HL-60 (cell line): ENCODE measurements around the gene C17orf113.

Experiments used
- DNase-seq, 2 experiments: peaks; one replicate each; pipeline ENCODE4 v3.0.0-alpha.2; 2010 to 2020; ENCODE audit warnings: low read depth in 1 of 2, low spot score in 1 of 2
- H3K27ac ChIP-seq: fragments of 250-450 bp; sonication (Bioruptor Pico); replicated peaks from 2 replicates; pipeline ENCODE4 v1.5.1; 2020; ENCODE audit warnings: mild to moderate bottlenecking, moderate library complexity
- H3K27me3 ChIP-seq: fragments of 250-450 bp; sonication (Bioruptor Pico); 2 replicates; pipeline ENCODE4 v1.5.1; 2021; ENCODE audit warnings: mild to moderate bottlenecking, moderate library complexity; ENCODE audit not compliant: insufficient read depth, poor library complexity, severe bottlenecking
- H3K4me3 ChIP-seq: replicated peaks from 2 replicates; pipeline ENCODE4 v1.5.1; 2011; ENCODE audit warnings: mild to moderate bottlenecking, control low read depth, low read length; ENCODE audit not compliant: insufficient read depth
- GABPA ChIP-seq: IDR thresholded peaks from 2 replicates; pipeline ENCODE4 v1.6.1; 2012; ENCODE audit warnings: low read depth
- POLR2AphosphoS5 ChIP-seq: IDR thresholded peaks from 2 replicates; pipeline ENCODE4 v1.6.1; 2012; ENCODE audit warnings: low read depth
- REST ChIP-seq: IDR thresholded peaks from 2 replicates; pipeline ENCODE4 v1.6.1; 2012; ENCODE audit warnings: low read depth; ENCODE audit not compliant: insufficient replicate concordance
- SPI1 ChIP-seq: IDR thresholded peaks from 2 replicates; pipeline ENCODE4 v1.6.1; 2012; ENCODE audit warnings: low read depth, mild to moderate bottlenecking, borderline replicate concordance
- TF ChIP-seq, protein P1 (sequence below): IDR thresholded peaks from one replicate; pipeline ENCODE4 v1.5.1; 2011; ENCODE audit warnings: low read length, control low read depth, inconsistent platforms; ENCODE audit not compliant: insufficient read depth

Gene C17orf113

DNA sequence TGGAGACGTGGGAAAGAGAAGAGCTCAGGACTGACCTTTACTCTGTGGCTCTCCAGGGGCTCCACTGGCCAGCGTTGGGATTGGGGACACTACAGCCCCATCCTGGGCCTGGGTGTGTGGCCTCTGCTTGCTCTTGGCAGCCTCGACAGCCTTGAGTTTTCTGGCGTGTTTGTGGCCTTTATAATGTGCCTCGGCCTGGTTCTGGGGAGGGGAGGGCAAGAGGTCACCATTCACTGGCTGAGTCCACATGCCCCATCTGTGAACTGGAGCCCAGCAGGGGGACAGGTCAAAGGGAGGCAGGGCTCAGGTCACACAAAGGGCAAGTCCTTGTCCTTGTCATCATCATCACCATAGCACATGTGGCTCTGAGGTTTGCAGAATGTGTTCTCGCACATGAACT is 18.8 kb downstream of the C17orf113 start:
- Histone ChIP-seq H3K27me3 (no peaks in the 10 kb centered on the region), H3K27ac (no peak overlapping the region), H3K4me3 (no peak overlapping the region)
- DNase-seq: no peak
- no peak for TF ChIP-seq GABPA
- no peak for TF ChIP-seq SPI1
- no peak for TF ChIP-seq POLR2AphosphoS5
- no peak for TF ChIP-seq REST
- TF ChIP-seq, protein P1, sequence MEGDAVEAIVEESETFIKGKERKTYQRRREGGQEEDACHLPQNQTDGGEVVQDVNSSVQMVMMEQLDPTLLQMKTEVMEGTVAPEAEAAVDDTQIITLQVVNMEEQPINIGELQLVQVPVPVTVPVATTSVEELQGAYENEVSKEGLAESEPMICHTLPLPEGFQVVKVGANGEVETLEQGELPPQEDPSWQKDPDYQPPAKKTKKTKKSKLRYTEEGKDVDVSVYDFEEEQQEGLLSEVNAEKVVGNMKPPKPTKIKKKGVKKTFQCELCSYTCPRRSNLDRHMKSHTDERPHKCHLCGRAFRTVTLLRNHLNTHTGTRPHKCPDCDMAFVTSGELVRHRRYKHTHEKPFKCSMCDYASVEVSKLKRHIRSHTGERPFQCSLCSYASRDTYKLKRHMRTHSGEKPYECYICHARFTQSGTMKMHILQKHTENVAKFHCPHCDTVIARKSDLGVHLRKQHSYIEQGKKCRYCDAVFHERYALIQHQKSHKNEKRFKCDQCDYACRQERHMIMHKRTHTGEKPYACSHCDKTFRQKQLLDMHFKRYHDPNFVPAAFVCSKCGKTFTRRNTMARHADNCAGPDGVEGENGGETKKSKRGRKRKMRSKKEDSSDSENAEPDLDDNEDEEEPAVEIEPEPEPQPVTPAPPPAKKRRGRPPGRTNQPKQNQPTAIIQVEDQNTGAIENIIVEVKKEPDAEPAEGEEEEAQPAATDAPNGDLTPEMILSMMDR: no peak

DNA sequence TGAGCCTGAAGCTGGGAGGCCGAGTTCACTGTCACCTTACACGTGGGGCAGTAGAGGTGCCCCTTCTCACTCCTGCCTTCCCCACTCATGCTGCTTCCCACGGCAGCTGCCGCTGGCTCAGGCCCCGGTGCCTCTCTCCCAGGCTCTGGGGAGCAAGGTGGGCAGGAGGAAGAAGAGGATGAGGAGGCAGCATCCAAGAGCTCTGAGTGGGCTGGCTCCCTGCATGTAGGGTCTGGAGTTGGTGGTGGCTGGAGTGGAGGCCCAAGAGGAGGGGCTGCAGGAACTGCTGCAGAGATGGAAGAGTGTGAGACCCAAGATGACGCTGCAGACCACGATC is 21.6 kb downstream of the C17orf113 start:
- H3K4me3 ChIP-seq: no peak overlapping the region

DNA sequence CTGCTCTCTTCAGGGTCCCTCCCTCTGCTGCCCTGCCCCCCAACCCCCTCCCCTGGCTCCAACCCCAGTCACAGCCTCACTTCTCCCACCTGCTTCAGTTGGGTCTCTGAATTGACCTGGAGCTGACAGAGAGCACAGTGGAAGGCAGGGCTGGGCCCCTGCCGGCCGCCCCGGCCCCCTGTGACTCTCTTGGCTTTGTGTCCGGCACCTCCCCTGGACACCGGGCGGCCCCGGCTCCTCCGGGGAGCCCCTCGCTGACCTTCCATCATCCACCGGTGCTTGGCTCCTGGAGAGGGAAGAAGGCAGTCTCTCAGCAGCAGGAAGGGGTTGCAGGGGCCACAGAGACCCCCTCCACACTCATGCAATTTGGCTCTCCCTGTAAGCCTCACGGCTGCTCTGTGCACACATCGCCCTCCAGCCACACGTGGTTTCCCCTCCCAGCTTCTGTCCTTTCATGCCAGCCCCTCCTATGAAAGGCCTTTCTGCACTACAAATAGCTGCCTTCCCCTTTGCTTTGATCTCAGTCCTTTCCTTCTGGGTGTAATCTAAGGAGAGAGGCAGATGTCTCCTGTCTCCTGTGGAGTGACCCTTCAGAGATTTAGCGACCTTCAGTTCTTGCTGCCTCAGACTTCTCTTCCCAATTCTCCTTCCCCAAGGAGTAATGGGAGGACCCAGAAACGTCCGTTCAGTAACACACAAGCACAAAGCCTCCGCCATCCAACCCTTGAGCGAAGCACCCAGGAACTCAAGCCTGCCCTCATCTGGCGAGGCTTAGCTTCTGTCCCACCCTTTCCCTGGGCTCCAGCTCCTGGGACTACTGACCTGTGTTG is 22.2 kb downstream of the C17orf113 start:
- H3K4me3 ChIP-seq: no peak overlapping the region
- peak in 1 of 2 experiments; percentile 56 for DNase-seq
- no peak for TF ChIP-seq REST
- TF ChIP-seq SPI1: no peak
- TF ChIP-seq POLR2AphosphoS5: no peak
- TF ChIP-seq GABPA: no peak
- TF ChIP-seq, protein P1: peak; percentile 8
- H3K27me3 ChIP-seq: no peaks in the 10 kb centered on the region
- H3K27ac ChIP-seq: peak overlapping the region; percentile 1; the same call in 1 of the 2 replicates

More for the DNA sequence above, 21.6 kb downstream of the C17orf113 start:
- H3K27me3 ChIP-seq: no peaks in the 10 kb centered on the region
- TF ChIP-seq, protein P1: no peak
- TF ChIP-seq SPI1 (no peak), REST (no peak), POLR2AphosphoS5 (no peak), GABPA (no peak)
- H3K27ac ChIP-seq: no peak overlapping the region
- DNase-seq: no peak
